ENCODE data around the gene GPATCH1. TPM values are rescaled to one million over a fixed set of nuclear protein-coding genes. Genes with fewer than 3 reads are reported as not detected.
"Not testable (repeated sequence)": the region's sequence is repeated elsewhere in the genome, so short reads cannot be mapped to it uniquely, and the experiment has no call there.

Gene GPATCH1
- total and polyA plus RNA-seq, 10 of the 15 experiments (the other 5 are each of a cell fraction or from before 2014, with no cell fraction given): 4.5 to 9.6 (median 7.2) TPM

- TF ChIP-seq, protein P1, sequence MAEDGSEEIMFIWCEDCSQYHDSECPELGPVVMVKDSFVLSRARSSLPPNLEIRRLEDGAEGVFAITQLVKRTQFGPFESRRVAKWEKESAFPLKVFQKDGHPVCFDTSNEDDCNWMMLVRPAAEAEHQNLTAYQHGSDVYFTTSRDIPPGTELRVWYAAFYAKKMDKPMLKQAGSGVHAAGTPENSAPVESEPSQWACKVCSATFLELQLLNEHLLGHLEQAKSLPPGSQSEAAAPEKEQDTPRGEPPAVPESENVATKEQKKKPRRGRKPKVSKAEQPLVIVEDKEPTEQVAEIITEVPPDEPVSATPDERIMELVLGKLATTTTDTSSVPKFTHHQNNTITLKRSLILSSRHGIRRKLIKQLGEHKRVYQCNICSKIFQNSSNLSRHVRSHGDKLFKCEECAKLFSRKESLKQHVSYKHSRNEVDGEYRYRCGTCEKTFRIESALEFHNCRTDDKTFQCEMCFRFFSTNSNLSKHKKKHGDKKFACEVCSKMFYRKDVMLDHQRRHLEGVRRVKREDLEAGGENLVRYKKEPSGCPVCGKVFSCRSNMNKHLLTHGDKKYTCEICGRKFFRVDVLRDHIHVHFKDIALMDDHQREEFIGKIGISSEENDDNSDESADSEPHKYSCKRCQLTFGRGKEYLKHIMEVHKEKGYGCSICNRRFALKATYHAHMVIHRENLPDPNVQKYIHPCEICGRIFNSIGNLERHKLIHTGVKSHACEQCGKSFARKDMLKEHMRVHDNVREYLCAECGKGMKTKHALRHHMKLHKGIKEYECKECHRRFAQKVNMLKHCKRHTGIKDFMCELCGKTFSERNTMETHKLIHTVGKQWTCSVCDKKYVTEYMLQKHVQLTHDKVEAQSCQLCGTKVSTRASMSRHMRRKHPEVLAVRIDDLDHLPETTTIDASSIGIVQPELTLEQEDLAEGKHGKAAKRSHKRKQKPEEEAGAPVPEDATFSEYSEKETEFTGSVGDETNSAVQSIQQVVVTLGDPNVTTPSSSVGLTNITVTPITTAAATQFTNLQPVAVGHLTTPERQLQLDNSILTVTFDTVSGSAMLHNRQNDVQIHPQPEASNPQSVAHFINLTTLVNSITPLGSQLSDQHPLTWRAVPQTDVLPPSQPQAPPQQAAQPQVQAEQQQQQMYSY (CRISPR knock-in tag; IDR thresholded peaks at IDR 0.05): no peak
- TF ChIP-seq CHD4 (IDR thresholded peaks at IDR 0.05) (no peak), SIX5 (IDR thresholded peaks at IDR 0.05; ENCODE audit: low read depth, low read length, severe bottlenecking) (no peak), ZNF207 (IDR thresholded peaks at IDR 0.05; ENCODE audit: borderline replicate concordance) (no peak), RCOR1 (conservative IDR thresholded peaks at IDR 0.05; ENCODE audit: low read depth, low read length) (no peak), ZNF217 (IDR thresholded peaks at IDR 0.05) (no peak), PML (IDR thresholded peaks at IDR 0.05; ENCODE audit: low read length) (no peak), GATAD2B (conservative IDR thresholded peaks at IDR 0.05; ENCODE audit: low read depth) (no peak), NR2C2 (IDR thresholded peaks at IDR 0.05; ENCODE audit: borderline replicate concordance, control insufficient read depth, insufficient read length, low read depth) (no peak), GABPA (IDR thresholded peaks at IDR 0.05; ENCODE audit: low read depth) (no peak), FOXK2 (IDR thresholded peaks at IDR 0.05) (no peak), SPI1 (IDR thresholded peaks at IDR 0.05; ENCODE audit: borderline replicate concordance, insufficient read depth, low read depth, low read length) (no peak)
- Histone ChIP-seq H3K27me3 (replicated peaks in 1 of 2; ENCODE audit: control insufficient read depth in 2 of 2, insufficient read depth in 2 of 2, low read length in 1 of 2) (no peaks in the 10 kb centered on the region), H3K9me3 (replicated peaks; ENCODE audit: control insufficient read depth, insufficient read depth, low read length) (no peaks in the 10 kb centered on the region), H3K9ac (ENCODE audit: control insufficient read depth, insufficient read depth, low read length) (no peak overlapping the region), H2AFZ (ENCODE audit: control insufficient read depth, low read depth, low read length) (no peak overlapping the region), H3K79me2 (ENCODE audit: control insufficient read depth, insufficient read depth, low read length) (no peaks in the 10 kb centered on the region), H3K4me1 (ENCODE audit: control insufficient read depth, insufficient read depth, low read length) (no peaks in the 10 kb centered on the region), H3K4me3 (no peak overlapping the region), H3K27ac (ENCODE audit: control insufficient read depth, insufficient read depth) (no peak overlapping the region), H3K4me2 (ENCODE audit: control insufficient read depth, insufficient read depth) (no peak overlapping the region), H3K36me3 (ENCODE audit: control insufficient read depth in 2 of 2, insufficient read depth in 2 of 2, low read length in 1 of 2) (no peaks in the 10 kb centered on the region), H4K20me1 (ENCODE audit: control insufficient read depth, insufficient read depth) (no peaks in the 10 kb centered on the region)
- SMC1A ChIA-PET (ENCODE audit: uncharacterized antibody, unreplicated experiment): interaction anchor here (1.7 kb wide), 1 partner anchor 32 kb away, joined by 5 read pairs; no protein-coding TSS in a partner anchor
- BruUV-seq (replicated peaks): no TSS peak
- CTCF ChIA-PET: interaction anchor here (0.6 to 2.6 kb wide), 4 partner anchors 24 to 346 kb away, joined by 3 to 11 read pairs (median 3); no protein-coding TSS in a partner anchor
- POLR2A ChIA-PET: no interaction called here
- in situ Hi-C loops (cut with MboI) (no loop called here), intact Hi-C loops (cut with micrococcal nuclease; ENCODE audit: unreplicated experiment) (no loop called here)
- 94% methylated on average over 2 of the region's 2 CpGs for WGBS (ENCODE audit: insufficient coverage, insufficient replicate concordance, low lambda C conversion rate, missing lambda C conversion rate)
- RAD21 ChIA-PET (ENCODE audit: unreplicated experiment): no interaction called here
- FAIRE-seq: no peak
- no peak for ATAC-seq
- DNase-seq (ENCODE audit: low read depth, low spot score): no peak
Measured at GRCh38 chr19:33152176-33152575, 71.2 kb downstream of the GPATCH1 start.

GRCh38 chr19:33152625-33153024 lies 71.6 kb downstream of the GPATCH1 start:
- BruUV-seq (replicated peaks); SMC1A ChIA-PET (ENCODE audit: uncharacterized antibody, unreplicated experiment): not testable (repeated sequence)
- CTCF ChIA-PET: interaction anchor here (0.6 to 2.6 kb wide), 3 partner anchors 24 to 347 kb away, joined by 3 to 11 read pairs (median 3); no protein-coding TSS in a partner anchor

More at GRCh38 chr19:33152625-33153024, 71.6 kb downstream of the GPATCH1 start:
- H3K36me3 ChIP-seq (ENCODE audit: control insufficient read depth in 2 of 2, insufficient read depth in 2 of 2, low read length in 1 of 2); H3K9ac ChIP-seq (ENCODE audit: control insufficient read depth, insufficient read depth, low read length); H2AFZ ChIP-seq (ENCODE audit: control insufficient read depth, low read depth, low read length); RAD21 ChIA-PET (ENCODE audit: unreplicated experiment); DNase-seq (ENCODE audit: low read depth, low spot score); H3K4me3 ChIP-seq; H3K27ac ChIP-seq (ENCODE audit: control insufficient read depth, insufficient read depth); FAIRE-seq; H3K4me2 ChIP-seq (ENCODE audit: control insufficient read depth, insufficient read depth); H3K9me3 ChIP-seq (replicated peaks; ENCODE audit: control insufficient read depth, insufficient read depth, low read length); in situ Hi-C loops (cut with MboI); H3K4me1 ChIP-seq (ENCODE audit: control insufficient read depth, insufficient read depth, low read length); H3K27me3 ChIP-seq (replicated peaks in 1 of 2; ENCODE audit: control insufficient read depth in 2 of 2, insufficient read depth in 2 of 2, low read length in 1 of 2); POLR2A ChIA-PET; H4K20me1 ChIP-seq (ENCODE audit: control insufficient read depth, insufficient read depth); ATAC-seq; intact Hi-C loops (cut with micrococcal nuclease; ENCODE audit: unreplicated experiment); H3K79me2 ChIP-seq (ENCODE audit: control insufficient read depth, insufficient read depth, low read length): not testable (repeated sequence)
- 50% methylated on average over 4 of the region's 4 CpGs for WGBS (ENCODE audit: insufficient coverage, insufficient replicate concordance, low lambda C conversion rate, missing lambda C conversion rate)
